Type B pancreatic cell (in vitro differentiated cells): ENCODE results near the gene CISH. TPM values are rescaled to one million over a fixed set of nuclear protein-coding genes. Genes with fewer than 3 reads are reported as not detected.

Source experiments
- DNase-seq: peaks from one replicate; pipeline ENCODE4 v3.0.0; 2021; ENCODE audit warnings: mixed read lengths; ENCODE audit not compliant: unreplicated experiment; ENCODE audit errors: extremely low spot score
- H3K27ac Mint-ChIP-seq: 2 replicates; pipeline ENCODE4 v1.8.0; 2021; ENCODE audit warnings: mild to moderate bottlenecking, mixed read lengths
- H3K27me3 Mint-ChIP-seq: 2 replicates; pipeline ENCODE4 v1.8.0; 2021; ENCODE audit warnings: mixed read lengths
- H3K36me3 Mint-ChIP-seq: 2 replicates; pipeline ENCODE4 v1.8.0; 2021; ENCODE audit warnings: mixed read lengths
- H3K4me1 Mint-ChIP-seq: one replicate; pipeline ENCODE4 v1.8.0; 2021; ENCODE audit warnings: mixed read lengths; ENCODE audit not compliant: unreplicated experiment
- H3K4me3 Mint-ChIP-seq: 2 replicates; pipeline ENCODE4 v1.8.0; 2021; ENCODE audit warnings: mild to moderate bottlenecking, mixed read lengths
- H3K9me3 Mint-ChIP-seq: 2 replicates; pipeline ENCODE4 v1.8.0; 2021; ENCODE audit warnings: mixed read lengths
- total RNA-seq: library from RNA; stranded (reverse); gene quantifications from 2 replicates; pipeline ENCODE4 v1.2.1, GENCODE V29; 2021; ENCODE audit warnings: low replicate concordance
- TF ChIP-seq, protein P1 (sequence below): fragments of 200-600 bp; sonication (generic); conservative IDR thresholded peaks from 2 replicates; pipeline ENCODE4 v1.5.0; 2021; ENCODE audit warnings: antibody characterized with exemption, mild to moderate bottlenecking

The CISH gene
- total RNA-seq, 1 donor from 2014 or later: 7.0 TPM

DNA sequence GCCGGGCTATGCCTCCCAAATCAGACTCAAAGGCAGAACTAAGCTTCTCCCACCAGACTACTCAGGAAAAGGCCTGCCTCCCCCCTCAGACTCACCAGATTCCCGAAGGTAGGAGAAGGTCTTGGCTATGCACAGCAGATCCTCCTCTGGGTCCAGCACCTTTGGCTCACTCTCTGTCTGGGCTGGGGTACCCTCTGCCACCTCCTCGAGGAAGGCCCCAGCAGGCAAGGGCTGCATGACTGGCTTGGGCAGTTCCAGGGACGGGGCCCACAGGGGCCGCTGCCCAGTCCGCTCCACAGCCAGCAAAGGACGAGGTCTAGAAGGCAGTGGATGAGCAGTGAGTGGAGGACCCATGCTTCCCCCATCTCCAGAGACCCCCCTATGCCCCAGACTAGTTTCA, 3.3 kb downstream of the CISH start:
- H3K36me3 Mint-ChIP-seq: peaks cover 3% of the 10 kb centered on the region
- H3K4me3 Mint-ChIP-seq: no peak overlapping the region
- no peak for DNase-seq
- peaks cover 8% of the 10 kb centered on the region for H3K27me3 Mint-ChIP-seq
- peaks cover 36% of the 10 kb centered on the region for H3K4me1 Mint-ChIP-seq
- TF ChIP-seq, protein P1, sequence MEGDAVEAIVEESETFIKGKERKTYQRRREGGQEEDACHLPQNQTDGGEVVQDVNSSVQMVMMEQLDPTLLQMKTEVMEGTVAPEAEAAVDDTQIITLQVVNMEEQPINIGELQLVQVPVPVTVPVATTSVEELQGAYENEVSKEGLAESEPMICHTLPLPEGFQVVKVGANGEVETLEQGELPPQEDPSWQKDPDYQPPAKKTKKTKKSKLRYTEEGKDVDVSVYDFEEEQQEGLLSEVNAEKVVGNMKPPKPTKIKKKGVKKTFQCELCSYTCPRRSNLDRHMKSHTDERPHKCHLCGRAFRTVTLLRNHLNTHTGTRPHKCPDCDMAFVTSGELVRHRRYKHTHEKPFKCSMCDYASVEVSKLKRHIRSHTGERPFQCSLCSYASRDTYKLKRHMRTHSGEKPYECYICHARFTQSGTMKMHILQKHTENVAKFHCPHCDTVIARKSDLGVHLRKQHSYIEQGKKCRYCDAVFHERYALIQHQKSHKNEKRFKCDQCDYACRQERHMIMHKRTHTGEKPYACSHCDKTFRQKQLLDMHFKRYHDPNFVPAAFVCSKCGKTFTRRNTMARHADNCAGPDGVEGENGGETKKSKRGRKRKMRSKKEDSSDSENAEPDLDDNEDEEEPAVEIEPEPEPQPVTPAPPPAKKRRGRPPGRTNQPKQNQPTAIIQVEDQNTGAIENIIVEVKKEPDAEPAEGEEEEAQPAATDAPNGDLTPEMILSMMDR: no peak
- H3K9me3 Mint-ChIP-seq: no peaks in the 10 kb centered on the region
- no peak overlapping the region for H3K27ac Mint-ChIP-seq

DNA sequence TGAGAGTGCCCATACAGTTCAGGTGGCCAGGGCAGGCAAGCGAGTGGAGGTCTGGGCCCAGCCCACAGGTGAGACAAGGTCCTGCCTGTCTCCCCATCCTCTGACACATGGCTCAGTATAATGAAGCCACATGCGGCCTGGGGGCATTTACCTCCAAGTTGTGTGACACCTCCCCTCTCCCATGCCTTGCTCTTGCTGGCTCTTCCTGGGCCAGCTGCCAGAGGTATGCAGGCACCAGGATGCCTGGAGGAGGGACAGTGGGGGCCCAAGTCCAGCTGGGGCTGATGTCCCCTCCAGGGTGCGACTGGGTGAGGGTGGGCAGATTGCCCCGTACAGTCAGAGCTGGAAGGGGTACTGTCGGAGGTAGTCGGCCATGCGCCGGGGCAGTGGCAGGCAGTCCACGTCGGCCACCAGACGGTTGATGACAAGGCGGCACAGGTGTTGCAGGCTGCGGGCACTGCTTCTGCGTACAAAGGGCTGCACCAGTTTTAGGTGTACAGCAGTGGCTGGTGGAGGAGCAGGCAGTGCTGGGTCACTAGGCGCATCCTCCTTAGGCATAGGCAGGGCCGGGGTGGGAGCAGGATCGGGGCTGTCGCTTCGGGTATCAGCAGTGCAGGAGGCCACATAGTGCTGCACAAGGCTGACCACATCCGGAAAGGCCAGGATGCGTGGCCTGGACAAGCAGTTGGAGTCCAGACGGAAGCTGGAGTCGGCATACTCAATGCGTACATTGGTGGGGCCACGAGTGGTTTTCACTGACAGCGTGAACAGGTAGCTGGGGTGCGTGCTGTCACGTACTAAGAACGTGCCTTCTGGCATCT, 4.1 kb downstream of the CISH start:
- no peaks in the 10 kb centered on the region for H3K9me3 Mint-ChIP-seq

DNA sequence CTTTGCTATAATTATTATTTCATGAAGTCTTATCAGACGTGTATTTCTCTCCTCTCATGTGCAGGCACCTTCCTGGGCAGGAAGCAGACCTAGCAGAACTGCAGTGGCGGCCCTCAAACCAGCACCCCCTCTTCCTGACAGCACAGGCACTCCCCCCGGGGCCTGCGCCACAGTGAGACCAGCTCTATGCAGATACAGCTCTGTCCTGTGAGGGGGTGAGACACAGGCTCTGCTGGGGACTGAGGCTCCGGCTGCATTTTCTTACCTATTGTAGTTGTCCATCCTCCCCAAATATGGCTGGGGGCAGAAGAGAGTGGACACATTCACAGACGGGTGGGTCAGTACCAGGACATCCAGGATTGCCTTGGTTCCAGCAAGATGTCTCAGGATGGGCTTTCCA, 5.0 kb downstream of the CISH start:
- Mint-ChIP-seq H3K27me3 (no peaks in the 10 kb centered on the region), H3K4me3 (no peak overlapping the region), H3K27ac (no peak overlapping the region), H3K36me3 (peaks cover 3% of the 10 kb centered on the region), H3K4me1 (peaks cover 29% of the 10 kb centered on the region), H3K9me3 (no peaks in the 10 kb centered on the region)
- TF ChIP-seq, protein P1: no peak
- no peak for DNase-seq

More for the DNA sequence above, 4.1 kb downstream of the CISH start:
- Mint-ChIP-seq H3K4me1 (peaks cover 32% of the 10 kb centered on the region), H3K27ac (no peak overlapping the region), H3K36me3 (peaks cover 3% of the 10 kb centered on the region), H3K27me3 (peaks cover 7% of the 10 kb centered on the region), H3K4me3 (no peak overlapping the region)
- TF ChIP-seq, protein P1: no peak
- DNase-seq: no peak

DNA sequence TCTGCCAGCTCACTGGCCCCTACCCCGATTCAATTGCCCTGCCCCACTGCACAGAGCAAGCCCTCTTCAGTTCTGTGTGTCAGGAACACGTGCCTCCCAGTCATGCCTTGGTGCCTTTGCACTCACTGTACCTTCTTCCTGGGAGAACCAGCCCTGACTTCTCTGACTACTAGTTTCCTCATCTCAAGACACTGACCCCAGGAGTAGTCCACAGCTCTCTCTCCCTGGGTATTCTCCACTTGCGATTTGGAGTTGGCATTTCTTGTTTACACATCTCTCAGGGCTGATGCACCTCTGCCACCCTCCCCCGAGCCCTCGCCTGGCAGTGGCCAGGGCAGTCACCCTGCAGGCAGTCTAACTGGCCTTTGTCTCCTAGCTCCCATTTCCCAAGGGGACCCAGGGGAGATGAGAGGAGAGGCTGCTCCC, 5.7 kb downstream of the CISH start:
- Mint-ChIP-seq H3K27ac (peak overlapping the region; percentile 70), H3K36me3 (peaks cover 3% of the 10 kb centered on the region), H3K9me3 (no peaks in the 10 kb centered on the region), H3K4me3 (no peak overlapping the region), H3K4me1 (peaks cover 33% of the 10 kb centered on the region), H3K27me3 (no peaks in the 10 kb centered on the region)
- TF ChIP-seq, protein P1: no peak
- DNase-seq: no peak

DNA sequence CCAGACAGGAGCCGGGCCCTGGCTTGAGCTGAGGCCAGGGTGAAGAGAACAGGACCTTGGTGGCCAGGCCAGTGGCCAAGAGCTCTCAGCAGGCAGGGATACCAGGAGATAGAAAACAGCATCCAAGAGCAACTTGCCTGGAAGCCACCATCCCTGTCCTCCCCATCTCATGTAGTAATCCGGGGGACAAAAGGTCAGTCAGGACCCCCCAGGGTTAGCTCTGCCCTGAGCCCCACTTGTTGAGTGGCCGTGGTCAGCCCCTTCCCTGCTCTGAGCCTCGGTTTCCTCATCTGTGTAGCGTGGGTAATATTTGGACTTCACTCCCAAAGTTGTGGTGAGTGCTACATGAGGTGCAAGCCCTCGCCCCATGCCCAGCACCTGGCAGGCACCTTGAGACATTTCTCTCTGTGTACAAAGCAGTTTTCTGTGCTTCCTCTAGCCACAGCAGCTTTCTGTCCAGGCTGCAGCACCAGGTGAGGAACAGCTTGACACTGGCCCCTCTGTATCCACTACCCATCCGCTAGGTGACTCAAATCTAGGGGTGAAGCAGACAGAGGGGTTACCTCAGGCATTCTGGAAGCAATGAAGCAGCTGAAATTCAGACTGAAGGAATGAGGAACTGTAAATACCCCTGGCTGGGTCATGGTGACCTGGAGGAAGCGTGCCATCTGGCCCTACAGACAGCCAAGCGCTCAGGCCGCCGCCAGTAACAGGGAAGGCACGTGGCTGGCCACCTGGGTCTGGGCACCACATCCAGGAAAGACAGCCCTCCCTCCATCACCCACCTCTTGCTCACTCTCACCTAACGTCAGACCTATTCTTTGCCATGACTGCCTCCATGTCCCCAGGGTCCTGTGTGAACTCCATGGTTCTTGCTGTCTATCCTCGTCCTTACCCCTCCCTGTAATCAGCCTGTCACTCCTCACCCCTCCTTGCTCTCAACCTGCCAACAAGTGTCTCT, 6.7 kb downstream of the CISH start:
- Mint-ChIP-seq H3K4me3 (no peak overlapping the region), H3K27me3 (no peaks in the 10 kb centered on the region), H3K9me3 (no peaks in the 10 kb centered on the region), H3K36me3 (peaks cover 3% of the 10 kb centered on the region), H3K27ac (no peak overlapping the region), H3K4me1 (peaks cover 26% of the 10 kb centered on the region)
- TF ChIP-seq, protein P1: no peak
- no peak for DNase-seq
